ENCODE measurements around the gene ATP6V0A1.

DNA sequence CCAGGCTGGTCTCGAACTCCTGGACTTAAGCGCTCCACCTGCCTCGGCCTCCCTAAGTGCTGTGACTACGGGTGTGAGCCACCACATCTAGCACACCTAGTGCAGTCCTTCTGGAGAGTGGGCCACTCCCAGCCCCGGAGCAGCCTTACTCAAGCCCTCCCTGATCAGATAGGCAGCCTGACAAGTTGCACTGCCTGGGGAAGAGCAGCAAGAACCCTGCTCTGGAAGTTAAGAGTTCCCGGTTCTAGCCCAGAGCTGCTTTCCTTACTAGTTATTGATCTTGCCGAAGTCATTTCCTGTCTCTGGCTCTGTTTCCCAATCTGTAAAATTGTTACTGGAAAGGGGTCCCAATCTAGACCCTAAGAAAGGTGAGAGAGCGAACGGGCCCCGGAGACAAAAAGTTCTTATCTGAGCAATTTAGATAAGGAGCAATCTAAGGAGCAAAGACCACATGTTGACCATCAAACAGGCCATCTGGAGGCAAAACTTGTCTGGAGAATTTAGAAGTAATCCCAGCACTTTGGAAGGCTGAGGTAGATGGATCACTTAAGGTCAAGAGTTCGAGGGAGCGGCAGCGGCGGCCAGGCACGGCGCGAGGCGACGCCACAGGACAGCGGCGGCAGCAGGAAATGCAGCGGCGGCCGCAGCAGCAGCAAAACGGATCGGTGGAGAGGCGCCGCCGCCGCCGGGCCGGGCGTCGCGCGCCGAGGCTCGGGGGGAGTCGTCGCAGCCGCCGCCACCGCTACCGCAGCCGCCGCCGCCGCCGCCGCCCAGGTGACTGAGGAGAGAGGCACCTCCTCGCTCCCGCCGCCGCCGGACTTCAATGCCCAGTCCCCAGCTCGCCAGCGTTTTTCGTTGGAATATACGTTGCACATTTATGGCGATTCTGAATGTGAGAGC is 73.0 kb downstream of the ATP6V0A1 start:
- TF ChIP-seq, protein P1, sequence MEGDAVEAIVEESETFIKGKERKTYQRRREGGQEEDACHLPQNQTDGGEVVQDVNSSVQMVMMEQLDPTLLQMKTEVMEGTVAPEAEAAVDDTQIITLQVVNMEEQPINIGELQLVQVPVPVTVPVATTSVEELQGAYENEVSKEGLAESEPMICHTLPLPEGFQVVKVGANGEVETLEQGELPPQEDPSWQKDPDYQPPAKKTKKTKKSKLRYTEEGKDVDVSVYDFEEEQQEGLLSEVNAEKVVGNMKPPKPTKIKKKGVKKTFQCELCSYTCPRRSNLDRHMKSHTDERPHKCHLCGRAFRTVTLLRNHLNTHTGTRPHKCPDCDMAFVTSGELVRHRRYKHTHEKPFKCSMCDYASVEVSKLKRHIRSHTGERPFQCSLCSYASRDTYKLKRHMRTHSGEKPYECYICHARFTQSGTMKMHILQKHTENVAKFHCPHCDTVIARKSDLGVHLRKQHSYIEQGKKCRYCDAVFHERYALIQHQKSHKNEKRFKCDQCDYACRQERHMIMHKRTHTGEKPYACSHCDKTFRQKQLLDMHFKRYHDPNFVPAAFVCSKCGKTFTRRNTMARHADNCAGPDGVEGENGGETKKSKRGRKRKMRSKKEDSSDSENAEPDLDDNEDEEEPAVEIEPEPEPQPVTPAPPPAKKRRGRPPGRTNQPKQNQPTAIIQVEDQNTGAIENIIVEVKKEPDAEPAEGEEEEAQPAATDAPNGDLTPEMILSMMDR (IDR thresholded peaks at IDR 0.05): peak in 5 of 7 experiments; percentile 27 to 65 (median 48)
- peak; percentile 40 to 57 (median 41) for TF ChIP-seq POLR2AphosphoS5 (IDR thresholded peaks at IDR 0.05)
- no peak for TF ChIP-seq POLR2A (IDR thresholded peaks at IDR 0.05)
